IPS-18a (cell line): Measurements from ENCODE around the gene ADCY1.

Experiments
- H3K27ac ChIP-seq: one replicate; pipeline ENCODE4 v1.5.1; 2013; ENCODE audit warnings: low read length
- H3K27me3 ChIP-seq: one replicate; pipeline ENCODE4 v1.6.1; 2013; ENCODE audit warnings: mild to moderate bottlenecking, low read length; ENCODE audit not compliant: control insufficient read depth, insufficient read depth
- H3K36me3 ChIP-seq: one replicate; pipeline ENCODE4 v1.6.1; 2013; ENCODE audit warnings: low read depth, low read length; ENCODE audit not compliant: control insufficient read depth
- H3K4me1 ChIP-seq: one replicate; pipeline ENCODE4 v1.6.1; 2013; ENCODE audit warnings: low read depth, low read length; ENCODE audit not compliant: control insufficient read depth
- H3K4me3 ChIP-seq: one replicate; pipeline ENCODE4 v1.5.1; 2013; ENCODE audit warnings: low read length
- H3K9ac ChIP-seq: one replicate; pipeline ENCODE4 v1.6.1; 2013; ENCODE audit warnings: mild to moderate bottlenecking, low read length, moderate library complexity
- H3K9me3 ChIP-seq: one replicate; pipeline ENCODE4 v1.6.1; 2013; ENCODE audit warnings: low read depth, low read length; ENCODE audit not compliant: control insufficient read depth

ADCY1 gene

DNA sequence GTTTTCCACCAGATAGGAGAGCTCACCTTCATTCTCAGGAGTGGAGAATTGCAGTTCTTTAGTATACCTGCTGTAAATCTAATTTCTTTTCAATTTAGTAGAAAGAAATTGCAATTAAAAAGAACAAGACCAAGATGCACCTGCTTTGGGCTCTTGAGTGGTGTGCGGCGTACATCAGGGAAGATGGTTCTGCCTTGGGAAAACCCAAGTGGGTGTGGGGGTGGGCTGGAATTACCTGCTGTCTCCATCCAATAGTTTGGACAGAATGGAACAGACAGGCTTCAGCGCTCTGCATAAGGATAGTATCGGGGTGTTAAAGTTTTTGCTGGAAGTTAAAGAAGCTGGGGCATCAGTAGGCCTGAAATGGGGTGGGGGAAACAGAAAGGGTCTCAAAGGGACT lies 7.2 kb upstream of the ADCY1 start:
- Histone ChIP-seq H3K4me1 (peaks cover 24% of the 10 kb centered on the region), H3K36me3 (no peaks in the 10 kb centered on the region), H3K9ac (no peak overlapping the region), H3K27me3 (peaks cover 3% of the 10 kb centered on the region), H3K4me3 (no peak overlapping the region), H3K9me3 (no peaks in the 10 kb centered on the region), H3K27ac (no peak overlapping the region)

- peaks cover 23% of the 10 kb centered on the region for H3K4me1 ChIP-seq
- H3K27me3 ChIP-seq, result peaks cover 10% of the 10 kb centered on the region
- H3K27ac ChIP-seq, result no peak overlapping the region
- no peaks in the 10 kb centered on the region for H3K36me3 ChIP-seq
- H3K9ac ChIP-seq, result no peak overlapping the region
- no peak overlapping the region for H3K4me3 ChIP-seq
- H3K9me3 ChIP-seq, result no peaks in the 10 kb centered on the region
Observed at GRCh38 chr7:45567713-45568112, 6.5 kb upstream of the ADCY1 start.

DNA sequence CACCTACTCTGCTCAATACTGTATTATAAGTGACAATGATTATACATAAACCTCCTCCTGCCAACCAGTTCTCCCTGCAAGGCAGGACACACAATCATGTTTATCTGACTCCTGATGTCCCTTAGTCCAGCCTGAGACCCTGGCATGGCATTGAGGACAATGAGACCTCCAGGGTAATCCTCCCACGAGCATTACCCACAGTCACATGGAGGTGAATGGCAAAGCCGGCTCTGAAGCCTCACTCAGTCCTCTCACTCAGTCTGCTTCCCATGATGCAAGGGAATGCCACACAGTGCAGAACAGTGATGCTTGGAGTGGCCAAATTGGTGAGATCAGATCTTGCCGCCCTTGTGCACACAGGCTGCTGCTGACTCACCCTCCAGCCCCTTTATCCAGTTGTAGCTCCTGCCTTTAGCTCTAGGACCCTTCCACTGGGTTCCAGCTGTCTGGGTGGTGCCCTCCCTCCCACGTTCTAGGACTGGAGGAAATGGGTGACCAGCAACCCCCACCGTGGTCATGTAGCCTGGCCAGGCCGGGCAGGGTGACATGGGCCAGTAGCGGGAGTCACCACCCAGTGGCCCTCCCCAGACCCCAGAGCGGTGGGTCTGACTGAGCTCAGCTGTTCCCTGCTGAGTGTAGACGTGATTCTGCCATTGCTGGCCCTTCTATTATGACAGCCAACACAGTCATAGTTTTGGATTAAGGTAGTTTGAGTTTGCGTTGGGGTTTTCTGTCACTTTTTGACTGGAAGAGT lies 5.5 kb upstream of the ADCY1 start:
- Histone ChIP-seq H3K4me3 (no peak overlapping the region), H3K36me3 (no peaks in the 10 kb centered on the region), H3K9me3 (no peaks in the 10 kb centered on the region), H3K27me3 (peaks cover 20% of the 10 kb centered on the region), H3K4me1 (peaks cover 17% of the 10 kb centered on the region), H3K9ac (no peak overlapping the region), H3K27ac (no peak overlapping the region)

DNA sequence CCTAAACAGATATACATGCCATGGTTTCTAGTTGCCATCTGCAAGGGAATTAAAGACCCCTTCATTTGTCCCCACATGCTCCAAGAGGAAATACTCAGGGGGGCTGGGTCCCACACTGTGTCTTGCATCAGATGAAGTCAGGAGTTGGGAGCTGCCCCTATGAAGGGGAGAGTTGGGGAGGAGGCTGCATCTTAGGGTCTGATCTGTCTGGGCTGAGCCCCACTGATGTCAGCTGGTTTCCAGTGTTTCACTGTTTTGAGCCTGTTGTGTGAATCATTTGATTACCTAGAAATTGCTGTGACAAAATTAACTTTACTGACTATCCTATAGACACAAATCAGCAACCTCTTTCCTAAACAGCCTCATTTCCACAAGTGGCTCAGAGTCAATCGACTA lies 4.9 kb upstream of the ADCY1 start:
- Histone ChIP-seq H3K27ac (no peak overlapping the region), H3K4me3 (no peak overlapping the region), H3K36me3 (no peaks in the 10 kb centered on the region), H3K9ac (no peak overlapping the region), H3K27me3 (peaks cover 25% of the 10 kb centered on the region), H3K9me3 (no peaks in the 10 kb centered on the region), H3K4me1 (peaks cover 11% of the 10 kb centered on the region)

DNA sequence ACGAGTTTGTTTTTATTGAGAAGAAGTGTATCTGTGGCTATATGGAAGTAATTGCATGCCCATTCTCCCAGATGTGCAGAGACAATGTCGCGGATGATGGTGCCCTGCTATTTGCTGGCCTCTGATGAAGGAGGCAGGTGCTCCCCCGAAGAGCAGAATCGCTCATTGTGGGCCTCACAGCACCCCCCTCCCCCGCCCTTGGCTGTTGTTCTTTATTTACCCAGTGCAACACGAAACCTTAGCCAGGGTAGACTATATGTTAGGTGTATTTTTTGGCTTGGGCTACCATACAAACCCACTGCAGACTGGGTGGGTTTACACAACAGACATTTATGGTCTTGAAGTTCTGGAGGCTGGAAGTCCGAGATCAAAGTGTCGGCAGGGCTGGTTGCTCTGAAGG lies 3.4 kb upstream of the ADCY1 start:
- H3K9ac ChIP-seq, result no peak overlapping the region
- H3K4me1 ChIP-seq, result peaks cover 4% of the 10 kb centered on the region
- no peak overlapping the region for H3K27ac ChIP-seq
- no peak overlapping the region for H3K4me3 ChIP-seq
- no peaks in the 10 kb centered on the region for H3K9me3 ChIP-seq
- H3K36me3 ChIP-seq, result no peaks in the 10 kb centered on the region
- H3K27me3 ChIP-seq, result peaks cover 38% of the 10 kb centered on the region

- Histone ChIP-seq H3K9me3 (no peaks in the 10 kb centered on the region), H3K4me1 (peaks cover 4% of the 10 kb centered on the region), H3K27ac (no peak overlapping the region), H3K36me3 (no peaks in the 10 kb centered on the region), H3K9ac (no peak overlapping the region), H3K27me3 (peaks cover 52% of the 10 kb centered on the region), H3K4me3 (peak overlapping the region; percentile 70)
Observed at GRCh38 chr7:45573204-45573603, 964 bp upstream of the ADCY1 start.

- H3K27me3 ChIP-seq, result peaks cover 52% of the 10 kb centered on the region
Observed at GRCh38 chr7:45574416-45574668, 174 bp downstream of the ADCY1 start.

GRCh38 chr7:45574669-45575500 lies 717 bp downstream of the ADCY1 start:
- H3K27me3 ChIP-seq, result peaks cover 52% of the 10 kb centered on the region
- H3K9ac ChIP-seq, result no peak overlapping the region

More at GRCh38 chr7:45574416-45574668, 174 bp downstream of the ADCY1 start:
- Histone ChIP-seq H3K9ac (no peak overlapping the region), H3K36me3 (no peaks in the 10 kb centered on the region), H3K9me3 (no peaks in the 10 kb centered on the region), H3K27ac (no peak overlapping the region), H3K4me3 (peak overlapping the region; percentile 76), H3K4me1 (peaks cover 10% of the 10 kb centered on the region)

GRCh38 chr7:45575501-45576248 lies 1.5 kb downstream of the ADCY1 start:
- no peak overlapping the region for H3K9ac ChIP-seq
- no peak overlapping the region for H3K27ac ChIP-seq
- peaks cover 10% of the 10 kb centered on the region for H3K4me1 ChIP-seq
- H3K9me3 ChIP-seq, result no peaks in the 10 kb centered on the region
- peaks cover 52% of the 10 kb centered on the region for H3K27me3 ChIP-seq
- no peaks in the 10 kb centered on the region for H3K36me3 ChIP-seq
- H3K4me3 ChIP-seq, result peak overlapping the region; percentile 76

More at GRCh38 chr7:45574669-45575500, 717 bp downstream of the ADCY1 start:
- Histone ChIP-seq H3K27ac (no peak overlapping the region), H3K4me1 (peaks cover 10% of the 10 kb centered on the region), H3K9me3 (no peaks in the 10 kb centered on the region), H3K36me3 (no peaks in the 10 kb centered on the region), H3K4me3 (peak overlapping the region; percentile 76)

DNA sequence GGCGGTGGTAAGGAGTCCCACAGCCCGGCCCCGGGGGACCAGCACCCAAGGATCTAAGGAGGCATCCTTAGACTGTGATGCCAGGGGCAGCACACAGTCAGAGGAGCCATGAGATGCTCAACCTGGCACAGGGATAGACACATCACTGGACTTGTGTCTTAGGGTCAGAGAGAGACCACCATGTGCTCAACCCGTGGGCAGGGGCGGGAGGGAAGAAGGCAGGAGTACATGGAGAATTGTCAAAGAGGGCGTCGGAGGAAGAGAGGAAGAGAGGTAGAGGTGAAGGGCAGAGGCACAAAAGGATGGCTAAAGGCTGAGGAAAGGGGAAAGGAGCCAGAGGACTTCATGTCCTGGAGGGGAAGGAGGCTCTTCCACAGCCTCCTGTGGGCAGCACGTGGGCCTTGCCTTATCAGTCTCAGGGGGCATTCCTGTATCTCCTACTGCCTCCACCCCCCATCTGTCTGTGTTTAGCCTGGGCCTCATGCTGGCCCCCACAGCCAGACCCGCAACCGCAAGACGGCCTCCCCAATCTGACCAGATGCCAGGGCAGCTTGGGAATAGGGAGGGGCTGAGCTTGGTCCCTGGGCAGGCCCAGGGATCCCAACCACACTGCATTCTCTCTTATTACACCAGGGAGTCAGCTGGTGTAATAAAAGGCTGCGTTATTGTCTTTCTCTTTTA lies 2.2 kb downstream of the ADCY1 start:
- Histone ChIP-seq H3K4me3 (peak overlapping the region; percentile 76), H3K36me3 (no peaks in the 10 kb centered on the region), H3K27ac (no peak overlapping the region), H3K27me3 (peaks cover 52% of the 10 kb centered on the region), H3K4me1 (peaks cover 10% of the 10 kb centered on the region), H3K9me3 (no peaks in the 10 kb centered on the region), H3K9ac (no peak overlapping the region)

DNA sequence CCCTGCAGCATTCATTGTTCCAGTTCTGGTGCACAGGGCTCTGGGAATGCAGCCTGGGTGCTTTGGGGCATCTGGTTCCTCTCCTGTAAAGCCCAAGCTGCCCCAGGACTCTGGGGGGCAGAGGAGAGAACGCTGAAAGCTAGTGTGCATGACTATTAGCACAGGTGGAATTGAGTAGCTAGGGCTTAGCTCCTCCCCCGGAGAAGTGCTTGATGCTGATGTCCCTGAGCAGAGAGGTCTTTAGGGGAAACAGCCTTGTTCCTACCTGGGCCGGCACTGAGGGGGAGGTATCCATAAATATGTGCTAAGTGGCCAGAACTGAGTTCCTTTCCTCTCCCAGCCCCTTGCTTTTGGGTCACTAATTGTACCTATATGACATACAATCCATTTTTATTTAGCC lies 3.9 kb downstream of the ADCY1 start:
- no peak overlapping the region for H3K9ac ChIP-seq
- peaks cover 23% of the 10 kb centered on the region for H3K4me1 ChIP-seq
- no peak overlapping the region for H3K27ac ChIP-seq
- peaks cover 39% of the 10 kb centered on the region for H3K27me3 ChIP-seq
- no peaks in the 10 kb centered on the region for H3K36me3 ChIP-seq
- H3K9me3 ChIP-seq, result no peaks in the 10 kb centered on the region
- H3K4me3 ChIP-seq, result no peak overlapping the region
